Hepatocyte (in vitro differentiated cells): Measurements from ENCODE around the gene FAM180B. TPM values are rescaled to one million over a fixed set of nuclear protein-coding genes. Genes with fewer than 3 reads are reported as not detected.
A peak's percentile ranks its signal among the peaks of the same experiment; 100 is the strongest.
"Not testable (repeated sequence)": the region's sequence is repeated elsewhere in the genome, so short reads cannot be mapped to it uniquely, and the experiment has no call there.

ENCODE experiments used
- DNase-seq: peaks from one replicate; pipeline ENCODE4 v3.0.0-alpha.2; 2016; ENCODE audit warnings: low spot score
- H2AFZ ChIP-seq: fragments of 200-600 bp; sonication (generic); 2 replicates; pipeline ENCODE4 v1.6.0; 2016; ENCODE audit warnings: antibody characterized with exemption, mild to moderate bottlenecking
- H3K27ac ChIP-seq: fragments of 200-600 bp; sonication (generic); 2 replicates; pipeline ENCODE4 v1.5.1; 2016; ENCODE audit warnings: mild to moderate bottlenecking
- H3K27me3 ChIP-seq: fragments of 200-600 bp; sonication (generic); 2 replicates; pipeline ENCODE4 v1.6.1; 2016
- H3K36me3 ChIP-seq: fragments of 200-600 bp; sonication (generic); replicated peaks from 2 replicates; pipeline ENCODE4 v1.5.1; 2016; ENCODE audit warnings: low read depth; ENCODE audit not compliant: insufficient read depth
- H3K4me1 ChIP-seq: fragments of 200-600 bp; sonication (generic); 2 replicates; pipeline ENCODE4 v1.5.1; 2016; ENCODE audit warnings: mild to moderate bottlenecking, moderate library complexity; ENCODE audit not compliant: insufficient read depth
- H3K4me2 ChIP-seq: fragments of 200-600 bp; sonication (generic); 2 replicates; pipeline ENCODE4 v1.6.0; 2016
- H3K4me3 ChIP-seq: fragments of 200-600 bp; sonication (generic); 2 replicates; pipeline ENCODE4 v1.5.1; 2016; ENCODE audit warnings: mild to moderate bottlenecking
- H3K79me2 ChIP-seq: fragments of 200-600 bp; sonication (generic); 2 replicates; pipeline ENCODE4 v1.6.0; 2017; ENCODE audit warnings: mild to moderate bottlenecking
- H3K9me2 ChIP-seq: fragments of 200-600 bp; sonication (generic); replicated peaks from 2 replicates; pipeline ENCODE4 v1.6.0; 2017; ENCODE audit warnings: mild to moderate bottlenecking; ENCODE audit not compliant: insufficient read depth
- H3K9me3 ChIP-seq: fragments of 200-600 bp; sonication (generic); 2 replicates; pipeline ENCODE4 v1.5.1; 2016; ENCODE audit warnings: low read depth, mild to moderate bottlenecking
- H4K20me1 ChIP-seq: fragments of 200-600 bp; sonication (generic); 2 replicates; pipeline ENCODE4 v1.6.0; 2016; ENCODE audit warnings: mild to moderate bottlenecking; ENCODE audit not compliant: insufficient read depth, poor library complexity, severe bottlenecking
- EZH2 ChIP-seq: fragments of 200-600 bp; sonication (generic); IDR thresholded peaks from 2 replicates; pipeline ENCODE4 v1.6.1; 2016; ENCODE audit warnings: antibody characterized with exemption, mild to moderate bottlenecking, borderline replicate concordance
- EZH2phosphoT487 ChIP-seq: fragments of 200-600 bp; sonication (generic); IDR thresholded peaks from one replicate; pipeline ENCODE4 v1.6.1; 2018; ENCODE audit warnings: antibody characterized with exemption, mild to moderate bottlenecking, low read depth, moderate library complexity; ENCODE audit not compliant: unreplicated experiment, severe bottlenecking
- WGBS: methylation state at CpG from one replicate; pipeline ENCODE4 v1.1.6; 2016; ENCODE audit warnings: low lambda C conversion rate; ENCODE audit errors: missing lambda C conversion rate; 5-methylcytosine and 5-hydroxymethylcytosine counted together
- polyA plus RNA-seq: library from polyadenylated mRNA; unstranded; fragments of >200 nt; fragmentation: Nextera tagmentation; extraction: Ambion mirVana; gene quantifications from 2 replicates; pipeline ENCODE4 v1.2.1, GENCODE V29; 2016
- total RNA-seq: library from RNA; depleted of rRNA; stranded (reverse); fragments of >200 nt; gene quantifications from 2 replicates; pipeline ENCODE4 v1.2.3, GENCODE V29; 2014
- TF ChIP-seq, protein P1 (sequence below): fragments of 200-600 bp; sonication (generic); IDR thresholded peaks from 2 replicates; pipeline ENCODE4 v1.5.1; 2016; ENCODE audit warnings: antibody characterized with exemption, mild to moderate bottlenecking; ENCODE audit not compliant: poor library complexity

FAM180B gene
- total and polyA plus RNA-seq, 2 experiments from 2014 or later, result 0.50 TPM; not detected in 1

DNA sequence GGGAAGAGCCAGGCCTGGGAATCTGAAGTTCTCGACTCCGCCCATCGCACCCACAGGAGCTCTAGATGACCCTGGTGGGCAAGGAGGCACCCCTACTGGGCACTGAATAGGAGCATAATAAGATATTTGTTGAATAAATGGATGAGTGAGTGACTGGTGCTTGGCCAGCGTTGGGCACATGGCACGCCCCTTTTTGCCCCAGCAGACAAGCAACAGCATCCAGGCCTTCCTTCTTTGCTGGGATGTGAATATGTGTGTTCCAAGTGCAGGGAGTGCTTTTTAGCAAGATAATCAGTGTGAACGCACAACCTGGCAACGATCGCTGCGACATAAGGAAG is 33.1 kb upstream of the FAM180B start:
- H3K4me1 ChIP-seq, result peaks cover 9% of the 10 kb centered on the region
- no peak for DNase-seq
- H3K36me3 ChIP-seq, result no peaks in the 10 kb centered on the region
- peak overlapping the region; percentile 45 for H3K4me3 ChIP-seq
- H4K20me1 ChIP-seq, result peaks cover 28% of the 10 kb centered on the region
- H2AFZ ChIP-seq, result peak overlapping the region; percentile 64
- WGBS, result 23% methylated on average over 9 of the region's 9 CpGs
- peaks cover 45% of the 10 kb centered on the region for H3K79me2 ChIP-seq
- no peaks in the 10 kb centered on the region for H3K9me3 ChIP-seq
- TF ChIP-seq, protein P1, sequence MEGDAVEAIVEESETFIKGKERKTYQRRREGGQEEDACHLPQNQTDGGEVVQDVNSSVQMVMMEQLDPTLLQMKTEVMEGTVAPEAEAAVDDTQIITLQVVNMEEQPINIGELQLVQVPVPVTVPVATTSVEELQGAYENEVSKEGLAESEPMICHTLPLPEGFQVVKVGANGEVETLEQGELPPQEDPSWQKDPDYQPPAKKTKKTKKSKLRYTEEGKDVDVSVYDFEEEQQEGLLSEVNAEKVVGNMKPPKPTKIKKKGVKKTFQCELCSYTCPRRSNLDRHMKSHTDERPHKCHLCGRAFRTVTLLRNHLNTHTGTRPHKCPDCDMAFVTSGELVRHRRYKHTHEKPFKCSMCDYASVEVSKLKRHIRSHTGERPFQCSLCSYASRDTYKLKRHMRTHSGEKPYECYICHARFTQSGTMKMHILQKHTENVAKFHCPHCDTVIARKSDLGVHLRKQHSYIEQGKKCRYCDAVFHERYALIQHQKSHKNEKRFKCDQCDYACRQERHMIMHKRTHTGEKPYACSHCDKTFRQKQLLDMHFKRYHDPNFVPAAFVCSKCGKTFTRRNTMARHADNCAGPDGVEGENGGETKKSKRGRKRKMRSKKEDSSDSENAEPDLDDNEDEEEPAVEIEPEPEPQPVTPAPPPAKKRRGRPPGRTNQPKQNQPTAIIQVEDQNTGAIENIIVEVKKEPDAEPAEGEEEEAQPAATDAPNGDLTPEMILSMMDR, result no peak
- no peak for TF ChIP-seq EZH2
- TF ChIP-seq EZH2phosphoT487, result no peak
- H3K27me3 ChIP-seq, result no peaks in the 10 kb centered on the region
- no peaks in the 10 kb centered on the region for H3K9me2 ChIP-seq
- peak overlapping the region; percentile 55 for H3K27ac ChIP-seq
- peak overlapping the region; percentile 79 for H3K4me2 ChIP-seq

DNA sequence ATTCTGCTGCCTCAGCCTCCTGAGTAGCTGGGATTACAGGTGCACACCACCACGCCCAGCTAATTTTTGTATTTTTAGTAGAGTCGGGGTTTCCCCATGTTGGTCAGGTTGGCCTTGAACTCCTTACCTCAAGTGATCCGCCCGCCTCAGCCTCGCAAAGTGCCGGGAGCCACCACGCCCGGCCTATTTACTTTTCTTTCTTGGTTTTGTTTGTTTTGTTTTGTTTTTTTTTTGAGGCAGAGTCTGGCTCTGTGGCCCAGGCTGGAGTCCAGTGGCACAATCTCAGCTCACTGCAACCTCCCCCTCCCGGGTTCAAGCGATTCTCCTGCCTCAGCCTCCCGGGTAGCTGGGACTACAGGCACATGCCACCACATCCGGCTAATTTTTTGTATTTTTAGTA is 29.5 kb upstream of the FAM180B start:
- H3K9me2 ChIP-seq, H3K9me3 ChIP-seq, H4K20me1 ChIP-seq, H3K27ac ChIP-seq, H3K36me3 ChIP-seq, H2AFZ ChIP-seq, H3K4me3 ChIP-seq, DNase-seq, H3K4me1 ChIP-seq, H3K79me2 ChIP-seq, H3K27me3 ChIP-seq, H3K4me2 ChIP-seq: not testable (repeated sequence)
- WGBS, result 90% methylated on average over 12 of the region's 12 CpGs

DNA sequence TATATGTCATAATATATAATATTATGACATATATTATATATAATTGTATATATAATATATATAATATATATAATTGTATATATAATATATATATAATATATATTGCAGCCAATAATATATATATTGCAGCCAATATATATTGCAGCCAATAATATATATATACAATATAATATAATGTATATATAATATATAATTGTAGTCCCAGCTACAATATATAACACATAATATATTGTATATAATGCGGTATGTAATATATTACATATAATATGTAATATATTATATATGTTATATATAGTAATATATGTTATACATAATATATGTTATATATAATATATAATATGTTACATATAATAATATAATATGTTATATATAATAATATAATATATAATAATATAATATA is 27.8 kb upstream of the FAM180B start:
- no peaks in the 10 kb centered on the region for H3K79me2 ChIP-seq
- H4K20me1 ChIP-seq, result no peaks in the 10 kb centered on the region
- no peaks in the 10 kb centered on the region for H3K27me3 ChIP-seq
- no peak overlapping the region for H3K27ac ChIP-seq
- no peak overlapping the region for H2AFZ ChIP-seq
- WGBS, result 94% methylated on average over 1 of the region's 1 CpG
- H3K4me3 ChIP-seq, result no peak overlapping the region
- TF ChIP-seq EZH2 (no peak), EZH2phosphoT487 (no peak)
- TF ChIP-seq, protein P1, result no peak
- H3K36me3 ChIP-seq, result no peaks in the 10 kb centered on the region
- H3K9me2 ChIP-seq, result no peaks in the 10 kb centered on the region
- no peaks in the 10 kb centered on the region for H3K4me1 ChIP-seq
- no peak for DNase-seq
- H3K4me2 ChIP-seq, result no peak overlapping the region
- H3K9me3 ChIP-seq, result no peaks in the 10 kb centered on the region

DNA sequence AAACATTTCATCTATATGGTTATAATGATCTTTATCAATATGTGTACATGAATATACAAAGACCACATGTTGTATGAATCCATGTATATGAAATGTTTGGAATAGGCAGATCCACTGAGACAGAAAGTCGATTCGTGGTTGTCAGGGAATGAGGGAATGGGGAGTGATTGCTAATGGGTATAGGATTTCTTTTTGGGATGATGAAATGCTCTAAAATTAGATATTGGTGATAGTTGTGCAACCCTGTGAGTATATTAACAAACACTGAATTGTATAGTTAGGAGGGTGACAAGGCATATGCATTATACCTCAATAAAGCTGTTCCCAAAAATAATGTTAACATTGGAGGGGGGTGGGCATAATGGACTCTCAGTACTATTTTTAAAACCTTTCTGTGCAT is 26.1 kb upstream of the FAM180B start:
- H3K4me2 ChIP-seq, result no peak overlapping the region
- 96% methylated on average over 2 of the region's 2 CpGs for WGBS

DNA sequence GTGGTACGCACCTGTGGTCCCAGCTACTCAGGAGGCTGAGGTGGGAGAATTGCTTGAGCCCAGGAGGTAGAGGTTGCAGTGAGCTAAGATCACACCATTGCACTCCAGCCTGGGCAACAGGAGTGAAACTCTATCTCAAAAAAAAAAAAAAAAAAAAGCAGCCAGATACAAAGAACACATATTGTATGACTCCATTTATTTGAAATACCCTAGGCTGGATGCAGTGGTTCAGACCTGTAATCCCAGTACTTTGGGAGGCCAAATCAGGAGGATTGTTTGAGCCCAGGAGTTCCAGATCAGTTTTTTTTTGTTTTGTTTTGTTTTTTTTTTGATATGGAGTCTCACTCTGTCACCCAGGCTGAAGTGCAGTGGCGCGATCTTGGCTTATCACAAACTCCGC is 24.1 kb upstream of the FAM180B start:
- H3K4me3 ChIP-seq, H3K36me3 ChIP-seq, H3K9me3 ChIP-seq, H3K4me2 ChIP-seq, H3K9me2 ChIP-seq, H4K20me1 ChIP-seq, H3K27me3 ChIP-seq, H3K27ac ChIP-seq, DNase-seq, H2AFZ ChIP-seq: not testable (repeated sequence)
- WGBS, result 94% methylated on average over 4 of the region's 4 CpGs
- Histone ChIP-seq H3K79me2 (peaks cover 24% of the 10 kb centered on the region), H3K4me1 (peaks cover 13% of the 10 kb centered on the region)

More for the DNA sequence above, 26.1 kb upstream of the FAM180B start:
- H3K27me3 ChIP-seq, result no peaks in the 10 kb centered on the region
- H2AFZ ChIP-seq, result no peak overlapping the region
- peaks cover 5% of the 10 kb centered on the region for H3K79me2 ChIP-seq
- no peak for DNase-seq
- H4K20me1 ChIP-seq, result no peaks in the 10 kb centered on the region
- H3K36me3 ChIP-seq, result no peaks in the 10 kb centered on the region
- peaks cover 4% of the 10 kb centered on the region for H3K4me1 ChIP-seq
- no peak overlapping the region for H3K27ac ChIP-seq
- H3K4me3 ChIP-seq, result no peak overlapping the region
- no peaks in the 10 kb centered on the region for H3K9me3 ChIP-seq
- TF ChIP-seq EZH2 (no peak), EZH2phosphoT487 (no peak)
- TF ChIP-seq, protein P1, result no peak
- H3K9me2 ChIP-seq, result no peaks in the 10 kb centered on the region

DNA sequence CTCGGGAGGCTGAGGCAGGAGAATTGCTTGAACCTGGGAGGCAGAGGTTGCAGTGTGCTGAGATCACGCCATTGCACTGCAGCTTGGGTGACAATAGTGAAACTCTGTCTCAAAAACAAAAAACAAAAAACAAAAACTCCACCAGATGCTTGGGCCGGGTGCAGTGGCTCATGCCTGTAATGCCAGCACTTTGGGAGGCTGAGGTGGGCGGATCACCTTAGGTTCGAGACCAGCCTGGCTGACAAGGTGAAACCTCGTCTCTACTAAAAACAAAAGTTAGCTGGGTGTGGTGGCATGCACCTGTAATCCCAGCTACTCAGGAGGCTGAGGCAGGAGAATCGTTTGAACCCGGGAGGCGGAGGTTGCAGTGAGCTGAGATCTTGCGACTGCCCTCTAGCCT is 22.1 kb upstream of the FAM180B start:
- H3K9me2 ChIP-seq, H3K4me3 ChIP-seq, H3K27ac ChIP-seq, DNase-seq, H2AFZ ChIP-seq, H4K20me1 ChIP-seq, H3K36me3 ChIP-seq, H3K9me3 ChIP-seq, H3K27me3 ChIP-seq: not testable (repeated sequence)
- peak overlapping the region; percentile 96 for H3K4me2 ChIP-seq
- 94% methylated on average over 10 of the region's 10 CpGs for WGBS
- H3K4me1 ChIP-seq, result peaks cover 13% of the 10 kb centered on the region
- H3K79me2 ChIP-seq, result peaks cover 42% of the 10 kb centered on the region
